ENCODE results near the gene SHLD1. TPM values are rescaled to one million over a fixed set of nuclear protein-coding genes. Genes with fewer than 3 reads are reported as not detected.
A peak's percentile ranks its signal among the peaks of the same experiment; 100 is the strongest.
"Not testable (repeated sequence)": the region's sequence is repeated elsewhere in the genome, so short reads cannot be mapped to it uniquely, and the experiment has no call there.

The SHLD1 gene
- total RNA-seq, 1 donor from 2014 or later: 11.8 TPM

DNA sequence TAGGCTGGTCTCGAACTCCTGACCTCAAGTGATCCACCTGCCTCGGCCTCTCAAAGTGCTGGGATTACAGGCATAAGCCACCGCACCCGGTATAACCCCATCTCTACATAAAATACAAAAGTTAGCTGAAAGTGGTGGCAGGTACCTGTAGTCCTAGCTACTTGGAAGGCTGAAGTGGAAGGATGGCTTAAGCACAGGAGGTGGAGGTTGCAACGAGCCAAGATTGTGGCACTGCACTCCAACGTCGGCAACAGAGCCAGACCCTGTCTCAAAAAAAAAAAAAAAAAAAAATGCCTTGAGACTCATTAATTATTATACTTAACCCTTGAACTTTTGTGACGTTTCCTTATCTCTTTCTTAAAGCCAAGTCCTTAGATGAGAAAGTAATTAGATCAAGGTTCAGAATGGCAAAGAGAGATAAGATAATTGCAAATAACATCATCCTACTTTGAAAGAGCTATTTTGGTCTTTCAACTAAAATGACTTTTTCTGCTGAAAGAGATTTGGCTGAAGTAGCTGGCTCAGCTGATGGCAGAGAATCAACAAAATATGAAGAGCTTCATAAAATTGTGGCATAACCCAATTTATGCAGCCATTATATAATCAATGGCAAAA, 4.7 kb upstream of the SHLD1 start:
- Mint-ChIP-seq H3K4me1 (ENCODE audit: low read depth) (no peaks in the 10 kb centered on the region), H3K9me3 (no peaks in the 10 kb centered on the region), H3K27me3 (ENCODE audit: low read depth) (no peaks in the 10 kb centered on the region), H3K27ac (no peak overlapping the region), H3K36me3 (ENCODE audit: low read depth) (peaks cover 4% of the 10 kb centered on the region), H3K4me3 (ENCODE audit: low read depth) (no peak overlapping the region)
- no peak for DNase-seq (ENCODE audit: low spot score)
- intact Hi-C loops (cut with micrococcal nuclease): no loop called here

DNA sequence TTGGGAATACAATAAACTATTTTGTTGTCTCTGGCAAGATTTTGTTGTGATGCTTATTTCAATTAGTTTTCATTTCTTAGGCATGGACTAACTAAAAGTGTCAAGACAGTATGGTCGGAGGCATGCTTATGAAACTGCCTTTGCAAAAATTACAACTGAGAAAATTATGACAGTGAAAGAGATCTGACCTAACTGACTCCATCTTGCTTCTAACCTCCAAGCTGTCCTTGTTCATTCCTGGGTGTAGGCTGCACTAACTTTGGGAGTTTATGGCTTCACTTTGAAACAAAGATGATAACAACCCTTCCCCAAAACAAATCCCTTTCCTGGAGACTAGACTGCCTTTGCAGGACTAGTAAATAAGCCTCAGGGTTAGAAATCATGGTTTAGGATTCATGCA, 4.1 kb upstream of the SHLD1 start:
- H3K27me3 Mint-ChIP-seq (ENCODE audit: low read depth): no peaks in the 10 kb centered on the region
- H3K27ac Mint-ChIP-seq: no peak overlapping the region
- H3K9me3 Mint-ChIP-seq: no peaks in the 10 kb centered on the region
- H3K4me3 Mint-ChIP-seq (ENCODE audit: low read depth): no peak overlapping the region
- intact Hi-C loops (cut with micrococcal nuclease): no loop called here
- H3K36me3 Mint-ChIP-seq (ENCODE audit: low read depth): peaks cover 4% of the 10 kb centered on the region
- no peak for DNase-seq (ENCODE audit: low spot score)
- H3K4me1 Mint-ChIP-seq (ENCODE audit: low read depth): peaks cover 2% of the 10 kb centered on the region

DNA sequence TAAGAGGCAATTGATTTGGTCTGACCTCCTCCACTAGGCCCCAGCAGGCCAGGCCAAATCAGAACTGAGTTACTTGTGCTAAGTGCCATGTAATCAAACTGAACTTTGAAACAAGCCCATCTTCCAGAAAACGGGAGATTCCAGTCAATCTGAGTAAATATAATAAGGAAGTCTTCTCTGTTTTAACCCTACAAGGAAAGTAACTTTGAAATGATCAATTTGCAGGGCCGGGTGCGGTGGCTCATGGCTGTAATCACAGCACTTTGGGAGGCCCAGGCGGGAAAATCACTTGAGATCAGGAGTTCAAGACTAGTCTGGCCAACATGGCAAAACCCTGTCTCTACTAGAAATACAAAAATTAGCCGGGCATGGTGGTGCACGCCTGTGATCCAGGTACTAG, 2.0 kb upstream of the SHLD1 start:
- Mint-ChIP-seq H3K27ac (no peak overlapping the region), H3K9me3 (no peaks in the 10 kb centered on the region), H3K4me3 (ENCODE audit: low read depth) (peak overlapping the region; percentile 17), H3K27me3 (ENCODE audit: low read depth) (no peaks in the 10 kb centered on the region), H3K4me1 (ENCODE audit: low read depth) (peaks cover 9% of the 10 kb centered on the region), H3K36me3 (ENCODE audit: low read depth) (peaks cover 9% of the 10 kb centered on the region)
- no peak for DNase-seq (ENCODE audit: low spot score)
- intact Hi-C loops (cut with micrococcal nuclease): no loop called here

DNA sequence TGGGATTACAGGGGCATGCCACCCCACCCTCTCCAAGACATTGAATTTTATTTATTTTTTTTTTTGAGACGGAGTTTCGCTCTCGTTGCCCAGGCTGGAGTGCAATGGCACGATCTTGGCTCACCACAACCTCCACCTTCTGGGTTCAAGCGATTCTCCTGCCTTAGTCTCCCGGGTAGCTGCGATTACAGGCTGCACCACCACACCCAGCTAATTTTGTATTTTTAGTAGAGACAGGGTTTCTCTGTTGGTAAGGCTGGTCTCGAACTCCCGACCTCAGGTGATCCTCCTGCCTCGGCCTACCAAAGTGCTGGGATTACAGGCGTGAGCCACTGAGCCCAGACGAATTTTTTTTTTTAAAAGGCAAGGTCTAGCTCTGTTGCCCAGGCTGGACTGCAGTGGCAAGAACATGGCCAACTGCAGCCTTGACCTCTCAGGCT, 669 bp upstream of the SHLD1 start:
- H3K4me3 Mint-ChIP-seq (ENCODE audit: low read depth); DNase-seq (ENCODE audit: low spot score); H3K4me1 Mint-ChIP-seq (ENCODE audit: low read depth); H3K9me3 Mint-ChIP-seq; intact Hi-C loops (cut with micrococcal nuclease); H3K27me3 Mint-ChIP-seq (ENCODE audit: low read depth); H3K27ac Mint-ChIP-seq: not testable (repeated sequence)
- peaks cover 12% of the 10 kb centered on the region for H3K36me3 Mint-ChIP-seq (ENCODE audit: low read depth)

DNA sequence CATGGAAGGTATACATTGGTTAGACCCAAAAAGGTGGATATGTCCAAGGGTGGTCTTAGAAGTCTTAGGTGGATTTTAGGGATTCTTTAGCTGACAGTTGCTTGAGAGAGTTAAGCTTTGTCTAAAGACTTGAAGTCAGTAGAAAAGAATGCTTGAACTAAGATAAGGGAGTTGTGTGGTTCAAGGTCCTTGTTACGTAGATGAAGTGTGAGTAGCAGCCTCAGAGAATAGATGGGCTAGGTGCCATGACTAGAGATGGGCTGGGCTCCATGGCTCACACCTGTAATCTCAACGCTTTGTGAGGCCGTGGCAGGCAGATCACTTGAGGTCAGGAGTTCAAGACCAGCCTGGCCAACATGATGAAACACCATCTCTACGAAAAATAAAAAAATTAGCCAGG, 1.7 kb downstream of the SHLD1 start:
- H3K27ac Mint-ChIP-seq: no peak overlapping the region
- H3K36me3 Mint-ChIP-seq (ENCODE audit: low read depth): peaks cover 17% of the 10 kb centered on the region
- no peaks in the 10 kb centered on the region for H3K27me3 Mint-ChIP-seq (ENCODE audit: low read depth)
- H3K4me3 Mint-ChIP-seq (ENCODE audit: low read depth): peak overlapping the region; percentile 87
- intact Hi-C loops (cut with micrococcal nuclease): loop anchor here (2.0 kb wide), 1 partner anchor 77 kb away; no protein-coding TSS in a partner anchor
- H3K9me3 Mint-ChIP-seq: no peaks in the 10 kb centered on the region
- DNase-seq (ENCODE audit: low spot score): no peak
- H3K4me1 Mint-ChIP-seq (ENCODE audit: low read depth): peaks cover 9% of the 10 kb centered on the region

DNA sequence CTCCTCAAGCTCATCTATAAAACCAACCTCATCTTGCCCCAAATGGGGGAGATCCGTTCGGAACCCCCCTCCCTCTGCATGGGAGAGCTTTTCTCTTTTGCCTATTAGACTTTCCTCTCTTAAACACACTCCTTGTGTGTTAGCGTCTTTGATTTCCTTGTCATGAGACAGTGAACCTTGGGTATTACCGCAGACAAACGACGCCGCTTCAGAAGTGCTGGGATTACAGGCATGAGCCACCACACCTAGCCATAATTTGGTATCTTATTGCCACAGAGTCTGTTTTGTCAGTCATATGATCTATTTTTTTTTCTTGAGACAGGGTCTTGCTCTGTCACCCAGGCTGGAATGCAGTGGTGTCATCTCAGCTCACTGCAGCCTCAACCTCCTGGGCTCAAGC, 3.6 kb downstream of the SHLD1 start:
- Mint-ChIP-seq H3K36me3 (ENCODE audit: low read depth) (peaks cover 25% of the 10 kb centered on the region), H3K4me1 (ENCODE audit: low read depth) (peaks cover 12% of the 10 kb centered on the region), H3K27me3 (ENCODE audit: low read depth) (no peaks in the 10 kb centered on the region), H3K9me3 (no peaks in the 10 kb centered on the region), H3K27ac (no peak overlapping the region), H3K4me3 (ENCODE audit: low read depth) (no peak overlapping the region)
- no peak for DNase-seq (ENCODE audit: low spot score)
- intact Hi-C loops (cut with micrococcal nuclease): no loop called here

DNA sequence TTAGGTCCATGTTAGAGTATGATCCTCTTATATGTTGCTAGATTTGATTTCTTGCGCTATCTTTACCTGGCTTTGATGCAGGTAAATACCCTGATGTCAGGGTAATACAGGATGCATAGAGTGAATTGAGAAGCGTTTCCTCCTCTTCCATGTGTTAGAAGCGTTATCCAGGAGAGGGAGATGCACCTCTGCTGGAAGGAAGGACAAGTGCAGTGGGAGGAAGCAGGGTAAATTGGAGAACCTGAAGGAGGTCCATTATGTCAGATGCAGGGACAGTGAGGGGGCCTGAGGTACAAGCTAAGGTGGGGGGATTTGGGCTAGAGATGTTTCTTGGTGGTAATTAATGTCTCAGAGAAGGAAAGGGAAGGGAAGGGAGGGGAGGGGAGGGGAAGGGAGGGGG, 7.7 kb downstream of the SHLD1 start:
- Mint-ChIP-seq H3K27ac (no peak overlapping the region), H3K9me3 (no peaks in the 10 kb centered on the region), H3K4me3 (ENCODE audit: low read depth) (no peak overlapping the region), H3K36me3 (ENCODE audit: low read depth) (peaks cover 35% of the 10 kb centered on the region), H3K4me1 (ENCODE audit: low read depth) (peaks cover 15% of the 10 kb centered on the region), H3K27me3 (ENCODE audit: low read depth) (no peaks in the 10 kb centered on the region)
- intact Hi-C loops (cut with micrococcal nuclease): no loop called here
- DNase-seq (ENCODE audit: low spot score): no peak

DNA sequence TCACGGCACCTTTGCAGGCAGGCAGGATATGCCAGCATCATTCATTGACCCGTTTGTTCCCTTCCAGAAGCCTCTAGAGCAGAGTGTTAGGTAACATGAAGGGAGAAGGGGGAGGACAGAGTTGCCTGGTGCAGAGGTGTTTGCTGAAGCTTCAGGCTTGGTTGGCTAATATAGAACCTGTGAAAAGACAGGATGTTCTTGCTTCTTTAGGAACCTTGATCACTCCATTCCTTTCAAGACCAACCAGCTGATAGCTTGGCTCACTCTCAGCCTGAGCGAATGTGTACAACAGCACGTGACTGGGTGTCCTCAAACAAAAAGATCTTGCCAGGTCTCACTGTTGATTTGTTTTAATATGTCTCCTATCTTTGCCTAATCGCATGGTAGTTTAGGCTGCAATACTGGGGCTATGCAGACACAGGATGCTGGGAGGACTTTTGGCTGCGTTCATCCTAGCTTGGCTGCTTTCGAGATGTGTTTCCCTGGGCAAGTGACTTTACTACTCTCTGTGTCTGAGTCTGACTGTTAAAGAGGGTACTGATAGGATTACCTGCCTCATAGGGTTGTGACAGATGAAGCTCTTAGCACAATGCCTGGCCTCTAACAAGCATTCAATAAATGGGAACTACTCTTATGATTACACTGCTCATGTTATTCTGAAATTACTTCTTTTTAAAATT, 16.0 kb downstream of the SHLD1 start:
- DNase-seq (ENCODE audit: low spot score): no peak
- Mint-ChIP-seq H3K36me3 (ENCODE audit: low read depth) (peaks cover 21% of the 10 kb centered on the region), H3K9me3 (no peaks in the 10 kb centered on the region), H3K4me3 (ENCODE audit: low read depth) (no peak overlapping the region), H3K4me1 (ENCODE audit: low read depth) (peaks cover 11% of the 10 kb centered on the region), H3K27ac (no peak overlapping the region), H3K27me3 (ENCODE audit: low read depth) (no peaks in the 10 kb centered on the region)
- intact Hi-C loops (cut with micrococcal nuclease): no loop called here

DNA sequence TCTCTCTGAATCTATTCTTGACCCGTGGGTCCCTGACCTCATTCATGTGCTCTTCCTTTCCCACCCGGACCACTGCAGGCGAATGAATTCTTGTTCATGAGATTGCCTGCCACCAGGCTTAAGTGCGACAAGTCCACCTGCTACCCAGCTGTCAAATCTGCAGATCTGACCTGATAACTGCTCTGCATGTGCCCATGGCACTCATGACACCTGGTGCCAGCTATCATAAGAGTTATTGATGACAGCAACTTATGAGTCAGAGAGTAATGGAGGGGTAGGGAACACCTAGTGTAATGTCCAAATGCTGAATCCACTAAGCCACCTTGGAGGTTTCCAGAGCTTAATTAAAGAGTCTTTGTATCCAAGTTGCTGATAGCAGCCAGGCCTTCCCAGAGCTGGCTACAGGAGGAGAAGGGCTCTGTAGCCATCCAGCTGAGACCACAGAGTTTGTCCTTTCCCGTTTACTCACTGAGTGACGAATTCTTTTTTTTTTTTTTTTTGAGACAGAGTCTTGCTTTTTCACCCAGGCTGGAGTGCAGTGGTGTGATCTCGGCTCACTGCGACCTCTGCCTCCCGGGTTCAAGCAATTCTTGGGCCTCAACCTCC, 17.4 kb downstream of the SHLD1 start:
- H3K27ac Mint-ChIP-seq: no peak overlapping the region
- no peak overlapping the region for H3K4me3 Mint-ChIP-seq (ENCODE audit: low read depth)
- peaks cover 11% of the 10 kb centered on the region for H3K4me1 Mint-ChIP-seq (ENCODE audit: low read depth)
- DNase-seq (ENCODE audit: low spot score): no peak
- H3K9me3 Mint-ChIP-seq: no peaks in the 10 kb centered on the region
- H3K36me3 Mint-ChIP-seq (ENCODE audit: low read depth): peaks cover 27% of the 10 kb centered on the region
- H3K27me3 Mint-ChIP-seq (ENCODE audit: low read depth): no peaks in the 10 kb centered on the region
- intact Hi-C loops (cut with micrococcal nuclease): no loop called here

DNA sequence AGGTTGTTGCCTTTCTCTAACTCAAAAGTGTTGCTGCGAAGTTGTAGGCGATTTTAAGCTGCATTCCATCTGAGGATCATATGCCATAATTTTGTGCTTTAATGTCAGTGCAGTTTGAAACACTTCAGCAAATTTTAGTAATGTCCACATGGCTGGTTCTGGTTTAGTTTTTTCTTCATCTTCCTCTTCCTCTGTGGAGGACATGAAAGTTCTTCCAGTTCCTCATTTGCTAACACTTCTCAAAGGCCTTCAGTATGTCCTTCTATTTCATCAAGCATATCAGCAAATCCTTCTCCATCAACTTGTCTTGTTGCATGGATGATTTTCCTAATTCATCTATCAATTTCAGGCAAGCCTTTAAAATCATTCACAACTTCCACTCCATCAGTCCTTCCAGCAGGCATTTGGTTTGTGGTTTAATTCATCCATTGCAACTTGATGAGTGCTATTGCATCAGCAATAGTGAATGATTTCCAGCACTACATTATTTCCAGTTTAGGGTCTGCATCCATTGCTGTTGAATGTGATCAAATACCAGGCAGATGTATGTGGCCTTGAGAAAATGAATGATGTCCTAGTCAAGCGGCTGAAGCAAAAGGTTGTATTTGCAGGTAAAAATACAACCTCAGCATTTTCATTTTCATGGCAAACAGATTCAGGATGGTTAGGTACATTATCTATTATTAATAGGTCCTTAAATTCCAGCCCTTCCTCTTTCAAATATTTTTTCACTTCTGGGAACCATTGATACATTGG, 20.2 kb downstream of the SHLD1 start:
- peaks cover 40% of the 10 kb centered on the region for H3K36me3 Mint-ChIP-seq (ENCODE audit: low read depth)
- intact Hi-C loops (cut with micrococcal nuclease): no loop called here
- H3K4me3 Mint-ChIP-seq (ENCODE audit: low read depth): no peak overlapping the region
- no peak overlapping the region for H3K27ac Mint-ChIP-seq
- H3K4me1 Mint-ChIP-seq (ENCODE audit: low read depth): peaks cover 11% of the 10 kb centered on the region
- no peaks in the 10 kb centered on the region for H3K9me3 Mint-ChIP-seq
- no peak for DNase-seq (ENCODE audit: low spot score)
- H3K27me3 Mint-ChIP-seq (ENCODE audit: low read depth): no peaks in the 10 kb centered on the region

DNA sequence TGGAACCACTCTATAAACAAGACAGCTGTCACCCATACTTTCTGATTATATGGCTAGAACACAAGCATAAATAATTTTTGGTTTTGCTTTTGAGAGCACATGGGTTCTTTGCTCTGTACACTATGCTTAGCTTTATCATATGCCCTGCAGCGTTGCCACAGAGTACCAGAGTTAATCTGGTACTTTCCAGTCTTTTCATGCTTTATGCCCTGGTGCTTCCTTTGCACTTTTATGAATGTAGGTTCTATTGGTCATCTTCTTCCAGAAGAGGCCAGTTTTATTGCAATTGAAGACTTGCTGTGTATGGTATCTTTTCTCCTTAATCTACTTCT, 20.8 kb downstream of the SHLD1 start:
- H3K9me3 Mint-ChIP-seq: no peaks in the 10 kb centered on the region
- no peaks in the 10 kb centered on the region for H3K27me3 Mint-ChIP-seq (ENCODE audit: low read depth)
- H3K4me1 Mint-ChIP-seq (ENCODE audit: low read depth): peaks cover 11% of the 10 kb centered on the region
- DNase-seq (ENCODE audit: low spot score): no peak
- H3K27ac Mint-ChIP-seq: no peak overlapping the region
- intact Hi-C loops (cut with micrococcal nuclease): no loop called here
- no peak overlapping the region for H3K4me3 Mint-ChIP-seq (ENCODE audit: low read depth)
- peaks cover 40% of the 10 kb centered on the region for H3K36me3 Mint-ChIP-seq (ENCODE audit: low read depth)

DNA sequence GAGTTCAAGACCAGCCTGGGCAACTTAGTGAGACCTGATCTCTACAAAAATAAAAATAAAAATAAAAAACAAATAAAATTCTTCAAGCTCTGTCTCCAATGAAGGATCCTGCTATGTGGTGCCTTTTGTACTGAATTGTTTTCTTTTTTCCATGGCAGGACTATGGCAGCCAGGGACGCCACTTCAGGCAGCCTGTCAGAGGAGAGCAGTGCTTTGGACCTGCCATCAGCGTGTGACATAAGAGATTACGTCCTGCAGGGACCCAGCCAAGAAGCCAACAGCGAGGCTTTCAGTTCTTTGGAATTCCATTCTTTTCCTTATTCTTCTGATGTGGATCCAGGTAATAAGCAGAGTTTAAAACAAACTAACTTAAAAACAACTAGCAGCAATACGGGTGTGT, 22.5 kb downstream of the SHLD1 start:
- Mint-ChIP-seq H3K4me3 (ENCODE audit: low read depth) (no peak overlapping the region), H3K9me3 (no peaks in the 10 kb centered on the region), H3K36me3 (ENCODE audit: low read depth) (peaks cover 39% of the 10 kb centered on the region), H3K27ac (no peak overlapping the region), H3K27me3 (ENCODE audit: low read depth) (no peaks in the 10 kb centered on the region), H3K4me1 (ENCODE audit: low read depth) (peaks cover 11% of the 10 kb centered on the region)
- intact Hi-C loops (cut with micrococcal nuclease): no loop called here
- no peak for DNase-seq (ENCODE audit: low spot score)

DNA sequence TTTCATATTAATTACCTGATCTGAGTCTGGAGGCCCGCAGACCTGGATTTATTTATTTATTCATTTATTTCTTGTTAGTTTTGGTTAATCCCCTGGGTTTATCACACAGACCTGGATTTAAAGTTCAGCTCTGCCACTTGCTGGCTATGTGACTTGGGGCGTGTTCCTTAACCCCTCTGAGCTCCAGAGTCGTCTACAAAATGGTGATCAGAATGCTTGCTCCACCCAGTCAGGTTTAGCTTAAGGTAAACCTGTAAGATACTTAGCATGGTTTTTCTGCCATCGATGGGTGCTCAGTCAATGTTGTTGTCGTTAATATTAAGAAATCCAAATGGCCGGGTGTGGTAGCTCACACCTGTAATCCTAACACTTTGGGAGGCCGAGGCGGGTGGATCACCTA, 23.4 kb downstream of the SHLD1 start:
- no peak for DNase-seq (ENCODE audit: low spot score)
- Mint-ChIP-seq H3K27me3 (ENCODE audit: low read depth) (no peaks in the 10 kb centered on the region), H3K4me3 (ENCODE audit: low read depth) (no peak overlapping the region), H3K36me3 (ENCODE audit: low read depth) (peaks cover 38% of the 10 kb centered on the region), H3K9me3 (no peaks in the 10 kb centered on the region), H3K4me1 (ENCODE audit: low read depth) (peaks cover 11% of the 10 kb centered on the region), H3K27ac (no peak overlapping the region)
- intact Hi-C loops (cut with micrococcal nuclease): no loop called here
